OCI-LY7 (cell line): ENCODE measurements around the gene NFKBIE. TPM values are rescaled to one million over a fixed set of nuclear protein-coding genes. Genes with fewer than 3 reads are reported as not detected.

Experiments used
- BruUV-seq: library from RNA; stranded (reverse); fragments of 400-500 nt; replicated peaks from 2 replicates; lab custom pipeline; 2021; lab: Mats Ljungman, UMichigan
- CTCF ChIA-PET: fragments of 300-600 bp; sonication (Branson Sonifier 250); formaldehyde crosslinking; loops from one replicate; lab custom pipeline; 2022; ENCODE audit warnings: antibody characterized with exemption; ENCODE audit not compliant: unreplicated experiment; lab: Charles Lee
- POLR2A ChIA-PET: fragments of 300-600 bp; sonication (Branson Sonifier 250); formaldehyde crosslinking; loops from one replicate; lab custom pipeline; 2022; ENCODE audit warnings: antibody characterized with exemption; lab: Charles Lee
- DNase-seq: peaks from one replicate; pipeline ENCODE4 v3.0.0-alpha.2; 2015; ENCODE audit warnings: low spot score
- H2AFZ ChIP-seq: fragments of 200-600 bp; sonication (generic), shearing (Covaris generic); 2 replicates; pipeline ENCODE4 v1.6.1; 2014; ENCODE audit warnings: mild to moderate bottlenecking, antibody characterized with exemption, low read length, moderate library complexity
- H3K27ac ChIP-seq: fragments of 200-600 bp; sonication (generic); 2 replicates; pipeline ENCODE4 v1.5.1; 2014; ENCODE audit warnings: mixed run types, low read depth, mild to moderate bottlenecking, moderate library complexity, low read length, inconsistent platforms; ENCODE audit not compliant: poor library complexity, severe bottlenecking
- H3K36me3 ChIP-seq: fragments of 200-600 bp; sonication (generic); 2 replicates; pipeline ENCODE4 v1.6.1; 2014; ENCODE audit warnings: mild to moderate bottlenecking, antibody characterized with exemption, low read length, moderate library complexity, mixed read lengths; ENCODE audit not compliant: insufficient read depth
- H3K4me1 ChIP-seq: fragments of 200-600 bp; sonication (generic); 2 replicates; pipeline ENCODE4 v1.5.1; 2014; ENCODE audit warnings: mild to moderate bottlenecking, low read length; ENCODE audit not compliant: insufficient read depth, poor library complexity, severe bottlenecking
- H3K4me2 ChIP-seq: fragments of 200-600 bp; sonication (generic); 2 replicates; pipeline ENCODE4 v1.6.1; 2014; ENCODE audit warnings: mild to moderate bottlenecking, low read length
- H3K4me3 ChIP-seq: fragments of 200-600 bp; sonication (generic); 2 replicates; pipeline ENCODE4 v1.5.1; 2014; ENCODE audit warnings: mild to moderate bottlenecking, low read depth, low read length; ENCODE audit not compliant: poor library complexity, severe bottlenecking
- H3K79me2 ChIP-seq: fragments of 200-600 bp; sonication (generic); 2 replicates; pipeline ENCODE4 v1.6.1; 2016; ENCODE audit warnings: low read depth, mild to moderate bottlenecking, low read length, moderate library complexity, mixed read lengths; ENCODE audit not compliant: insufficient read depth
- H3K9me2 ChIP-seq: fragments of 200-600 bp; sonication (generic); 2 replicates; pipeline ENCODE4 v1.6.1; 2016; ENCODE audit warnings: mild to moderate bottlenecking, low read length, mixed read lengths; ENCODE audit not compliant: insufficient read depth
- H3K9me3 ChIP-seq: fragments of 200-600 bp; sonication (generic); 2 replicates; pipeline ENCODE4 v1.6.1; 2014; ENCODE audit warnings: mild to moderate bottlenecking, mixed run types, low read length, mixed read lengths
- H4K20me1 ChIP-seq: fragments of 200-600 bp; sonication (generic); 2 replicates; pipeline ENCODE4 v1.6.1; 2014; ENCODE audit warnings: mild to moderate bottlenecking, antibody characterized with exemption, low read length, moderate library complexity, mixed read lengths; ENCODE audit not compliant: insufficient read depth
- EZH2phosphoT487 ChIP-seq: fragments of 200-600 bp; sonication (generic); IDR thresholded peaks from 2 replicates; pipeline ENCODE4 v1.6.1; 2018; ENCODE audit warnings: low read depth, borderline replicate concordance, mild to moderate bottlenecking, mixed run types, antibody characterized with exemption, low read length, moderate library complexity, mixed read lengths
- intact Hi-C: fragments of 100-400 bp; cut with micrococcal nuclease; formaldehyde crosslinking; loops from one replicate; pipeline ENCODE4 v1.10.0; 2022; ENCODE audit not compliant: unreplicated experiment
- total RNA-seq, 2 experiments: library from RNA; depleted of rRNA in 1 of 2; stranded (reverse); fragments of >200 nt in 1 of 2; shearing (Covaris generic) in 1 of 2; gene quantifications; 2 replicates each; pipeline ENCODE4 v1.2.3, GENCODE V29; 2014 to 2022
- TF ChIP-seq, protein P1 (sequence below): fragments of 200-600 bp; sonication (generic); conservative IDR thresholded peaks from 2 replicates; pipeline ENCODE4 v1.5.1; 2014; ENCODE audit warnings: mild to moderate bottlenecking, antibody characterized with exemption, low read length, moderate library complexity, mixed read lengths

NFKBIE gene
- total RNA-seq, 2 experiments from 2014 or later, result 24.8 to 43.1 TPM

DNA sequence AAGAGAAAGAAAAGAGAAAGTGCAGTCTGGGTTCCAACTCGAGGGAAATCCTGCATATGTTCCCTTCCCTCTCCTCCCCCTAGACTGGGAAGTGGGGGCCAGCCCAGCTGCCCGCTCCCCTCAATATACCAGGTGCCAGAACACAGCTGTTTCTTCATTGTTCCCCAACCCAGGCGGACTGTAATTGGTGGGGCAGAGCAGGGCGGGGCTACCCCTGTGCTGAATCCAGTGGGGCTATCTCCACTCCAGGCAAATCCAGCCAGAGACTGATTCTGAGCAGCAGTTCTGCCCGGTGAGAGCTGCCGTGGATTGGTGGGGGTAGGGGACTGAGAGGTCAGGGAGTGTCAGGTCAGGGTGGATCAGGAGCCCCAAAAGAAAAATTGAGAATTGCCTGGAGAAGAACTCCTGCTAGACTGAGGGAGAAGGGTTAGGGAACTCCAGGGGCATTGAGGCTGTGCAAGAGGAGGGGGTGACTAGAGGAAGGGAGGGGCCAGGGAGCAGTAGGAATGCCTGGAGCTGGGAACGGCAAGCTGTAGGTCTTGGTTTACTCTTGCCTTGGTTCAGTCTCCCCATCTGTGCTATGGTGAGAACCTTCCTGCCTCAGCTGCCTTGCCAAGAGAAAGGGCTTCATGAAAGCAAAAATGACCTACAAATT, 48.5 kb downstream of the NFKBIE start, which contains the start of gene MYMX:
TSS of gene MYMX (plus strand) at position 250 of the 655 bp plus-strand sequence. CDS start 546 bp downstream, outside the sequence.
- POLR2A ChIA-PET, result interaction anchor here (0.6 kb wide), 1 partner anchor 31 kb away, joined by 4 read pairs; no protein-coding TSS in a partner anchor
- no peak within 1 kb of the TSS; the same call in 1 of the 2 replicates for H2AFZ ChIP-seq
- no TSS peak for BruUV-seq

DNA sequence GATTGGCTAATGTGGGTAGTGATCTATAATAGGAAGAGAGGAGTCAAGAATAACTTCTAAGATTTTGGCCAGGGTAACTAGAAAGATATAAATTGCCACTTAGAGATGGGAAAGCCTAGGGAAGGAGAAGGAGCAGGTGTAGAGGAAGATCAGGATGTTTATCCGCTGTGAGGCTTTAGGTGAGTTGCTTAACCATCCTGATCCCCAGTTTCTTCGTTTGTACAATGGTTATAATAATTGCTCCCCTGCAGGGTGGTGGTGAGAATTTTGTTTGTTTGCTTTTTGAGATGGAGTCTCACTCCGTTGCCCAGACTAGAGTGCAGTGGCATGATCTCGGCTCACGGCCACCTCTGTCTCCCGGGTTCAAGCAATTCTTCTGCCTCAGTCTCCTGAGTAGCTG, 51.0 kb downstream of the NFKBIE start:
- Histone ChIP-seq H2AFZ (no peak overlapping the region), H3K79me2 (no peaks in the 10 kb centered on the region), H3K4me2 (no peak overlapping the region), H3K36me3 (no peaks in the 10 kb centered on the region), H3K9me2 (no peaks in the 10 kb centered on the region), H3K9me3 (no peaks in the 10 kb centered on the region), H3K4me3 (no peak overlapping the region), H3K4me1 (peaks cover 28% of the 10 kb centered on the region), H3K27ac (no peak overlapping the region), H4K20me1 (no peaks in the 10 kb centered on the region)
- ChIA-PET POLR2A (interaction anchor here (0.7 kb wide), 1 partner anchor 9 kb away, joined by 3 read pairs; the partner anchor contains the start of gene SLC29A1), CTCF (no interaction called here)
- no TSS peak for BruUV-seq
- intact Hi-C loops, result no loop called here
- DNase-seq, result no peak
- TF ChIP-seq, protein P1, sequence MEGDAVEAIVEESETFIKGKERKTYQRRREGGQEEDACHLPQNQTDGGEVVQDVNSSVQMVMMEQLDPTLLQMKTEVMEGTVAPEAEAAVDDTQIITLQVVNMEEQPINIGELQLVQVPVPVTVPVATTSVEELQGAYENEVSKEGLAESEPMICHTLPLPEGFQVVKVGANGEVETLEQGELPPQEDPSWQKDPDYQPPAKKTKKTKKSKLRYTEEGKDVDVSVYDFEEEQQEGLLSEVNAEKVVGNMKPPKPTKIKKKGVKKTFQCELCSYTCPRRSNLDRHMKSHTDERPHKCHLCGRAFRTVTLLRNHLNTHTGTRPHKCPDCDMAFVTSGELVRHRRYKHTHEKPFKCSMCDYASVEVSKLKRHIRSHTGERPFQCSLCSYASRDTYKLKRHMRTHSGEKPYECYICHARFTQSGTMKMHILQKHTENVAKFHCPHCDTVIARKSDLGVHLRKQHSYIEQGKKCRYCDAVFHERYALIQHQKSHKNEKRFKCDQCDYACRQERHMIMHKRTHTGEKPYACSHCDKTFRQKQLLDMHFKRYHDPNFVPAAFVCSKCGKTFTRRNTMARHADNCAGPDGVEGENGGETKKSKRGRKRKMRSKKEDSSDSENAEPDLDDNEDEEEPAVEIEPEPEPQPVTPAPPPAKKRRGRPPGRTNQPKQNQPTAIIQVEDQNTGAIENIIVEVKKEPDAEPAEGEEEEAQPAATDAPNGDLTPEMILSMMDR, result no peak
- TF ChIP-seq EZH2phosphoT487, result no peak

More for the DNA sequence above, 48.5 kb downstream of the NFKBIE start, which contains the start of gene MYMX:
- peaks cover 45% of the 10 kb centered on the region for H3K4me1 ChIP-seq
- CTCF ChIA-PET, result no interaction called here
- H3K36me3 ChIP-seq, result no peaks in the 10 kb centered on the region
- H3K4me3 ChIP-seq, result no peak within 1 kb of the TSS
- H4K20me1 ChIP-seq, result no peaks in the 10 kb centered on the region
- H3K4me2 ChIP-seq, result peak within 1 kb of the TSS; percentile 28
- H3K9me3 ChIP-seq, result no peaks in the 10 kb centered on the region
- H3K27ac ChIP-seq, result no peak within 1 kb of the TSS
- intact Hi-C loops, result no loop called here
- DNase-seq, result no peak
- H3K9me2 ChIP-seq, result no peaks in the 10 kb centered on the region
- H3K79me2 ChIP-seq, result no peaks in the 10 kb centered on the region
- no peak for TF ChIP-seq EZH2phosphoT487
- TF ChIP-seq, protein P1, result no peak

DNA sequence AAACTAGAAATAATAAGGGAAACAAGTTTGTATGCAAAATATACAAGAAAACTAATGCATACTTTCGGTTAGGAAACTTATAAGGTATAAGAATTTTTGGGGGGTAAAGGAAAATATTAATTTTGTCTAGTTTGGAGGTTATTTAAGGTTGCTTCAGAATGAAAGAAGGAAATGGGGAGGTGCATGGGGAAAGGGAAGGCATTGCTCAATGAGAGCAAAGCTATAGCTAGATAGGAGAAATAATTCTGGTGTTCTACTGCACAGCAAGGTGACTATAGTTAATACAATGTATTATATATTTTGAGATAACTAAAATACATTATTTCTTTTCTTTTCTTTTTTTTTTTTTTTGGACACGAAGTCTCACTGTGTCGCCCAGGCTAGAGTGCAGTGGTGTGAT, 54.1 kb downstream of the NFKBIE start:
- no peak overlapping the region for H3K4me3 ChIP-seq
- no peaks in the 10 kb centered on the region for H3K36me3 ChIP-seq
- ChIA-PET POLR2A (interaction anchor here (0.6 kb wide), 1 partner anchor 14 kb away, joined by 4 read pairs; no protein-coding TSS in a partner anchor), CTCF (no interaction called here)
- H3K4me1 ChIP-seq, result peaks cover 8% of the 10 kb centered on the region
- TF ChIP-seq, protein P1, result no peak
- TF ChIP-seq EZH2phosphoT487, result no peak
- H2AFZ ChIP-seq, result no peak overlapping the region
- intact Hi-C loops, result no loop called here
- H3K4me2 ChIP-seq, result no peak overlapping the region
- H3K27ac ChIP-seq, result no peak overlapping the region
- no peaks in the 10 kb centered on the region for H3K79me2 ChIP-seq
- H4K20me1 ChIP-seq, result no peaks in the 10 kb centered on the region
- DNase-seq, result no peak
- BruUV-seq, result no TSS peak
- H3K9me2 ChIP-seq, result no peaks in the 10 kb centered on the region
- H3K9me3 ChIP-seq, result no peaks in the 10 kb centered on the region
